Measurements from ENCODE around the gene E4F1. TPM values are rescaled to one million over a fixed set of nuclear protein-coding genes. Genes with fewer than 3 reads are reported as not detected.

Gene E4F1
- total RNA-seq, 6 experiments from 2014 or later = 8.9 to 11.3 (median 10.4) TPM

GRCh38 chr16:2181952-2182351, 41.4 kb upstream of the E4F1 start:
- intact Hi-C loops (cut with DNase I) = no loop called here
- H3K36me3 ChIP-seq = no peaks in the 10 kb centered on the region
- no peaks in the 10 kb centered on the region for H3K9me3 ChIP-seq
- H3K4me3 ChIP-seq = no peak overlapping the region
- DNase-seq (no peak), ATAC-seq (no peak)
- no peak for TF ChIP-seq POLR2A (IDR thresholded peaks at IDR 0.05)
- no peak for TF ChIP-seq CTCF (IDR thresholded peaks at IDR 0.05)
- H3K27me3 ChIP-seq = no peaks in the 10 kb centered on the region
- H3K4me1 ChIP-seq = no peaks in the 10 kb centered on the region
- no CpG with 5 or more reads among the region's 20 CpGs for WGBS (ENCODE audit: insufficient coverage, low coverage, low lambda C conversion rate, missing lambda C conversion rate)
- no peak overlapping the region for H3K27ac ChIP-seq

- ATAC-seq = no peak
- Histone ChIP-seq H3K36me3 (no peaks in the 10 kb centered on the region), H3K4me1 (no peaks in the 10 kb centered on the region), H3K9me3 (no peaks in the 10 kb centered on the region), H3K27ac (no peak overlapping the region), H3K27me3 (no peaks in the 10 kb centered on the region), H3K4me3 (no peak overlapping the region)
- intact Hi-C loops (cut with DNase I) = no loop called here
- 90% methylated on average over 2 of the region's 30 CpGs for WGBS (ENCODE audit: insufficient coverage, low coverage, low lambda C conversion rate, missing lambda C conversion rate)
- DNase-seq = no peak
- no peak for TF ChIP-seq POLR2A (IDR thresholded peaks at IDR 0.05)
- TF ChIP-seq CTCF (IDR thresholded peaks at IDR 0.05) = no peak
Observed at GRCh38 chr16:2183671-2184070, 39.7 kb upstream of the E4F1 start.

GRCh38 chr16:2184346-2184745, 39.0 kb upstream of the E4F1 start:
- no peaks in the 10 kb centered on the region for H3K27me3 ChIP-seq
- H3K36me3 ChIP-seq = no peaks in the 10 kb centered on the region
- no peak overlapping the region for H3K4me3 ChIP-seq
- TF ChIP-seq POLR2A (IDR thresholded peaks at IDR 0.05) (no peak), CTCF (IDR thresholded peaks at IDR 0.05) (no peak)
- WGBS (ENCODE audit: insufficient coverage, low coverage, low lambda C conversion rate, missing lambda C conversion rate) = 60% methylated on average over 2 of the region's 19 CpGs
- ATAC-seq = no peak
- DNase-seq = no peak
- H3K27ac ChIP-seq = no peak overlapping the region
- no peaks in the 10 kb centered on the region for H3K9me3 ChIP-seq
- H3K4me1 ChIP-seq = no peaks in the 10 kb centered on the region
- intact Hi-C loops (cut with DNase I) = no loop called here

- H3K4me1 ChIP-seq = no peaks in the 10 kb centered on the region
- intact Hi-C loops (cut with DNase I) = no loop called here
- DNase-seq (no peak), ATAC-seq (no peak)
- no peaks in the 10 kb centered on the region for H3K9me3 ChIP-seq
- H3K4me3 ChIP-seq = no peak overlapping the region
- H3K27ac ChIP-seq = no peak overlapping the region
- WGBS (ENCODE audit: insufficient coverage, low coverage, low lambda C conversion rate, missing lambda C conversion rate) = no CpG with 5 or more reads among the region's 20 CpGs
- no peaks in the 10 kb centered on the region for H3K27me3 ChIP-seq
- TF ChIP-seq POLR2A (IDR thresholded peaks at IDR 0.05) (no peak), CTCF (IDR thresholded peaks at IDR 0.05) (no peak)
- H3K36me3 ChIP-seq = no peaks in the 10 kb centered on the region
Observed at GRCh38 chr16:2184962-2185361, 38.4 kb upstream of the E4F1 start.

GRCh38 chr16:2186064-2186463, 37.3 kb upstream of the E4F1 start:
- ATAC-seq (no peak), DNase-seq (no peak)
- 91% methylated on average over 13 of the region's 13 CpGs for WGBS (ENCODE audit: insufficient coverage, low coverage, low lambda C conversion rate, missing lambda C conversion rate)
- Histone ChIP-seq H3K36me3 (no peaks in the 10 kb centered on the region), H3K27ac (no peak overlapping the region), H3K9me3 (no peaks in the 10 kb centered on the region), H3K4me1 (no peaks in the 10 kb centered on the region), H3K27me3 (no peaks in the 10 kb centered on the region), H3K4me3 (no peak overlapping the region)
- intact Hi-C loops (cut with DNase I) = no loop called here
- TF ChIP-seq POLR2A (IDR thresholded peaks at IDR 0.05) (no peak), CTCF (IDR thresholded peaks at IDR 0.05) (no peak)
